UCSD-AML1 (cell line): Measurements from ENCODE around the gene PEX10.

Experiments used
- DNase-seq: peaks from one replicate; lab custom pipeline; 2025; ENCODE audit not compliant: unreplicated experiment; lab: John Stamatoyannopoulos, UW

The PEX10 gene

GRCh38 chr1:2376261-2376741 lies 36.1 kb downstream of the PEX10 start:
- no peak for DNase-seq

DNA sequence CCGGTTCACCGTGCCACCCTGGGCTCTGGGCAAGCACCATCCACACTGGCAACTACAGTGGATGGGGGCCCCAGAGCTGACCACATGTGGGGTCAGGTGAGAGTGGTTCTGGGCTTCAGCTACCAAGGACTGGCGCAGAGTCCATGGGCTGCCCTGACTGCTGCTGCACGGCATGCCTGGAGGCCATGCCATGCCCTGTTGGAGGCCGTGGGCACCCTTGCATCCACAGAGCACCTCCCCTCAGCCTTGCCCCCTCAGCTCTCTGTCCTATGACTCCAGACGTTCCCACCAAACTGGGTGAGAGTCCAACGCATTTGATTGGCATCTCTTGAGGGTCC lies 36.5 kb downstream of the PEX10 start:
- no peak for DNase-seq

DNA sequence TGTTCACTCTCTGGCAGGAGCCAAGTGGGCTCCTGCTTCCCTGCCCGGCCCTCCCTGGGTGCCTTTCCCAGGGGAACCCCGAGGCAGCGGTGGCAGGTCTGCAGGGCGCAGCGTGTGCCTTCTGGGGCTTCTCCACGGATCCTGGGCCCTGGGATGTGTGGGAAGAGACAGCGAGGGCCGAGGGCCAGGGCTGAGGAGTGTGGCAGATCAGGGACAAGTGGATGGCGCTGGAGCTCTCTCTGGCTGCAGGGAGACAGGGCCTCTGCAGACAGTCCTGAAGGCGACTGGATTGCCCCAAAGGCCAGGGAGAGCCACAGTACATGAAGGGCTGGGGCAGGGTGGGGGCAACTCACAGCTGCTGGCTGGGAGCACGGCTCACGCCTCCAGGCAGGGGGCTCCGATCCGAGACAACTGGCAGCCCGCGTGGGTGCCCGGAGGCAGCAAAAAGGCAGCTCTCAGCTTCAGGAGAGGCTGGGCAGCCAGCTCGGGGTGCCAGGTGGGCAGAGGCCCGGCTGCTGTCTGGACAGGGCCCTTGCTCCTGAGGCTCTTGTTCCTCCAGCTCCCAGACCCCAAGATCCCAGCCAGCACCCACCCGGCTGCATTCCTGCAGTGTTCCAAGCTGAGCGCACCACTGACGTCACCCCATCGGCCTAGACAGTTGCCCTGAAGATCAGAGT lies 37.0 kb downstream of the PEX10 start:
- no peak for DNase-seq

DNA sequence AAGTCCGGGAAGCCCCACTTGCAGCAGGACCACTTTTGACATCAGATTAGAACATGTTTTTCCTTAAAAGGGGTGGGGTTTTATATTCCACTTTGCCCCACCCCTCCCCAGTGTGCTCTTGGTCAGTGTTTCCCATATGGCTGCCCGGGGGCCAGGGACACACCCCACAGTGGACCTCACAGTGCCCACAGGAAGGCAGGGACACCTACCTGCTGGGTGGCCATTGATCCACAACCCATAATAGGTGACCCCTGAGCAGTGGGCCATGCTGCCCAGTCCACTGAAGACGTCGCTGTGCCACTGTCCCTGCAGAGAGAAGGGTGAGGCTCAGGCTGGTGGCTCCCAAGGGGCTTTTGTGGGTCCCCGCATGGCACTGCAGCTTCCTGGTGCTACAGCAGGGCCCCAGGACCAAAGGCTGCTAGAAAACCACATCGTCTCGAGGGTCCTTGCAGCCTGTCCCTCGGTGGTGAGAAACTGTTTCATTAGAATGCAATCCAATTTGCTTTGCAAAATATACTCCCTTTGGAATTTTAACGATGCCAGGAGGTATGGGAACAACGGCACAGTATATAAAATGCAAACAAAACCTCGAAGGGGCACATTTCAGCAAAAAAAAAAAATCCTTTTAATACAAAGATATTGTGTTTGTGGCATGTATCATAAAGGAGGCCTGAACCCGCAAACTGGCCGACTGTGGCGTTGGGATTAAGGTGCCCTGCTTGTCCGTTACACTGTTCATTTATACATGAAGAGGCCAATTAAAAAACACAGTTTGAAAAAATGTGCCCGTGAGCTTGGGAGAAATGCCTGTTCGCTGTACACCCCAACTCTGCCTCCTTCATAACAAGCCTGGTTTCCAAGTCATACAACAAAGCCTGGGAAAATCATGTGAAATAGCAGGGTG lies 37.9 kb downstream of the PEX10 start:
- no peak for DNase-seq

DNA sequence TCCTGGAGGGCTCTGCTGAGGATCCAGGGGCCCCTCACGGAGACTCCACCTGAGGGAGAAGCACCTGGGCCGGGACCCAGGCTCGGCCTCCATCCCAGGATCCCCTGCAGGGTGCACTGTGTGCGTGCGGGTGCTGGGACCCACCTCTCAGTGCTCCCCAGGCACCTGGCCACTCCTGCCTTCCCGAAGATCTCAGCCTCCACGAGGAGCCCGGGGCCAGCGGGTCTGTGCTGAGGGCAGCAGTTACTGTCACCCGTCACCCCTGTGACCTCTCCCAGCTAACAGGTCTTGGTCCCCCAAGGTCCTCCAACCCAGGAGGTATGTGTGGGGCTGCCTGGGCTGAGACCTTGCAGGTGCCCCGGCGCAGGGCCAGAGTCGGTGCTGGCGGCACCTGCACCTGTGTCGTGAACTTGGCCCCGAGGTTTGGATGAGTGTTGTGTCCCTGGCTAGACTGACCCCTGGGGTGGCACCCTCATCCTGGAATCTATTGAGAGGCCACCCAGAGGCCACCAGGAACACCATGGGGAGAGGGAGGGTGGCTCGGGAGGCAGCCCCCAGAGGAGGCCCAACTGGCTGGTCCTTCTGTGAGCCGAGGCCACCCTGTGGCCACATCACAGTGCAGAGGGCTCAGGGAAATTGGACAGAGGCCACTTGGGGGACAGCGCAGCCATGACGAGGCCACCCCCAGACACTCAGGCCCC lies 38.7 kb downstream of the PEX10 start:
- DNase-seq = no peak

- DNase-seq = no peak
These were observed 39.5 kb downstream of the PEX10 start for GRCh38 chr1:2372551-2373490.

DNA sequence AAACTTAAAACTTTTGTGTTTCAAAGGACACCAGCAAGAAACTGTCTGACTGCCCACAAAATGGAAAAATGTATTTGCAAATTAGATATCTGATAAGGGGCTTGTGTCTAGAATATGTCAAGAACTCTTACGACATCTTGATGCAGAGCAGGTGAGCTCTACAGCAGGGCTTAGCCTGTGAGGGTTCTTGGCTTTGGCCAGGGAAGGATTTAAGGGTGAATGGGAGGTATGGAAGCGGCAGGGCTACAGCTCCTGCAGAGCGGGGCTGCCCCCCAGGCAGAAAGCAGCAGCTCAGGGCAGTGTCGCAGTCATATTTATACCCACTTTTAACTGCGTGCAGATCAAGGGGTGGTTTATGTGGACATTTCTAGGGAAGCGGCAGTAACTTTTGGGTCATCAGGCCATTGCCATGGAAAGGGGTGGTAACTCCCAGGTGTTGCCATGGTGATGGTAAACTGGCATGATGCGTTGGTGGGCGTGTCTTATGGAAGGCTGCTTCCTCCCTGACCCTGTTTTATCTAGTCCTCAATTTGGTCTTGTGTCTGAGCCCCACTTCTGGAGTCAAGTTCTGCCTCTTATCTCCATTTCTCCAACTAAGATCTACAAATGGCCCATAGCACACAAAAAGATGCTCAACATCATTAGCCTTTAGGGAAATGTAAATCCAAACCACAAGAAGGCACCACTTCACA lies 44.2 kb downstream of the PEX10 start:
- DNase-seq = no peak

DNA sequence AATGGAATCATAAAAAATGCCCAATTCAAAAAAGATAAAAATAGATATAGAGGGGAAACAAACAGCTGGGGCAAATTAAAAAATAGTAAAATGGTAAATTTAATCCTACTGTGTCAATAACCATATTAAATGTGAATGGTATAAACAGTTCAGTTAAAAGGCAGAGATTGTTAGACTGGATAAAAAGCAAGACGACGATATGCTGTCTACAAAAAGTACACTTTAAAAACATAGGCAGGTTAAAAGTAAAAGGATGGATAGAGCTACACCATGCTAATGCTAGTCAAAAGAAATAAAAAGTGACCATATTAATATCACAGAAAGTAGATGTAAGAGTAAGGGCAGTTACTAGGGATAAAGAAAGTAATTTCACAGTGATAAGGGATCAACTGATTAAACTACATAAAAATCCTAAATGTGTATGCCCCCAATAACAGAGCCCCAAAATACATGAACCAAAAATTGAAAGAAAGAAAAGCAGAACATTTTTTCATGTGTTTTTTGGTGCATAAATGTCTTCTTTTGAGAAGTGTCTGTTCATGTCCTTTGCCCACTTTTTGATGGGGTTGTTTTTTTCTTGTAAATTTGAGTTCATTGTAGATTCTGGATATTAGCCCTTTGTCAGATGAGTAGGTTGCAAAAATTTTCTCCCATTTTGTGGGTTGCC lies 48.4 kb downstream of the PEX10 start:
- no peak for DNase-seq

GRCh38 chr1:2360588-2361364 lies 51.6 kb downstream of the PEX10 start:
- DNase-seq = no peak

GRCh38 chr1:2358651-2359640 lies 53.4 kb downstream of the PEX10 start:
- DNase-seq = no peak

GRCh38 chr1:2358072-2358471 lies 54.3 kb downstream of the PEX10 start:
- DNase-seq = no peak

DNA sequence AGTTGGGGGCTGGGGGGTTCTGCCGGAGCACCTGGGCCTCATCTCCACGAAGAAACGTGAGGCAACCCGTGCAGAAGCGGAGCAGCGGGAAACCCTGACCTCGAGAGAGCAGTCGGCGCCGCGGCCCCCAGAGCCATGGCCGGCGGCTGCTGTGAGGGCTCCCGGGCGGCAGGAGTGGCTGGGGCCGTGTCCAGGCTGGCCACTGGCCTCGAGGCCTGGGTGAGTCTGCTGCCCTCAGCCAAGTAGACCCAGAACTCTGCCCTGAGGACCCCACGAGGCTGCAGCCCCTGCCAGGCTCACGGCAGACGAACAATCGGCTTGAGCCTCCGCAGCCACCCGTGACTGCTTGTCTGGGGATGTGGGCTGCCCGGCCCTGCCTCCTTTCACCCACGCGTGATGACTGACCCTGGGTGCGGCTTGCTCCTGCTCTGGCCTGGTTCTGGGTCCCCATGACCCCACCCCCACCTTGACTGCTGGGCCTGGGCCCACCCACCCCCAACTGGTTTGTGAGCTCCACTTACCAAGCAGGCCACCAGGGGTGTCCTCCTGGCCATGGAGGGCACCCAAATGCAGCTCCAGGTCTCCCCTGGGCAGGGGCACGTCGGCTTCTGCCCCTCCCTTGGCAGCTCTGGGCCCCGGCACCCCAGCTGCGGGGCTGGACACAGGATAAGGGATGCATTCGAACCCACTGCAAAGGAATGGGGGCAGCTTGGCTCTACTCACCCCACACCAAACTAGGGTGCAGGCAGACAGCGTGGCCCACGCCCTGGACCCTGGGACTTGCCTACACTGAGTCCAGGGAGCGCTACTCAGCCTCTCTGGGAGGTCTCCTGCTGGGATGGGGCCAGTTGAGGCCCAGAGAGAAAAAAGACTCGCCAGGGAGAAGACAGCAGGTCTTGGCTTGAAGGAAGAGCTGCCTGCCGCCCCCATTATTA lies 55.2 kb downstream of the PEX10 start:
- DNase-seq = no peak

DNA sequence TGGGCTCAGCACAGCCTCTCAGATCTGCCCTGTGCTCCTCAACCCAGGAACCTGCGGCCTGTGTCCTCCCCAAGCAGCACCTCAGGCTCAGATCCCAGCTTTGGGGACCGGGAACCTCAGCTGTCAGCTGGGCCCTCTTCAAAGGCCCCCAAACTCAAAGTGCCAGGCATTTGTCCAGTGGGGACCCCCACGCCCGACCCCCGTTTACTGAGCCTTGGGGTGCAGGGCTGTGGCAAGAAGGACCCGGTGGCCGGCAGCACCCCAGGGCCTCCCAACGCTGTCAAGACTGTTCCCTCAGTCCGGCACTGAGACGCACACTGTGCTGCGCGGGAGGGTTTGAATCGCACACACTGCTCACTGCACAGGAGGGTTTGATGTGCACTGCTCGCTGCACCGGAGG lies 56.0 kb downstream of the PEX10 start:
- no peak for DNase-seq

DNA sequence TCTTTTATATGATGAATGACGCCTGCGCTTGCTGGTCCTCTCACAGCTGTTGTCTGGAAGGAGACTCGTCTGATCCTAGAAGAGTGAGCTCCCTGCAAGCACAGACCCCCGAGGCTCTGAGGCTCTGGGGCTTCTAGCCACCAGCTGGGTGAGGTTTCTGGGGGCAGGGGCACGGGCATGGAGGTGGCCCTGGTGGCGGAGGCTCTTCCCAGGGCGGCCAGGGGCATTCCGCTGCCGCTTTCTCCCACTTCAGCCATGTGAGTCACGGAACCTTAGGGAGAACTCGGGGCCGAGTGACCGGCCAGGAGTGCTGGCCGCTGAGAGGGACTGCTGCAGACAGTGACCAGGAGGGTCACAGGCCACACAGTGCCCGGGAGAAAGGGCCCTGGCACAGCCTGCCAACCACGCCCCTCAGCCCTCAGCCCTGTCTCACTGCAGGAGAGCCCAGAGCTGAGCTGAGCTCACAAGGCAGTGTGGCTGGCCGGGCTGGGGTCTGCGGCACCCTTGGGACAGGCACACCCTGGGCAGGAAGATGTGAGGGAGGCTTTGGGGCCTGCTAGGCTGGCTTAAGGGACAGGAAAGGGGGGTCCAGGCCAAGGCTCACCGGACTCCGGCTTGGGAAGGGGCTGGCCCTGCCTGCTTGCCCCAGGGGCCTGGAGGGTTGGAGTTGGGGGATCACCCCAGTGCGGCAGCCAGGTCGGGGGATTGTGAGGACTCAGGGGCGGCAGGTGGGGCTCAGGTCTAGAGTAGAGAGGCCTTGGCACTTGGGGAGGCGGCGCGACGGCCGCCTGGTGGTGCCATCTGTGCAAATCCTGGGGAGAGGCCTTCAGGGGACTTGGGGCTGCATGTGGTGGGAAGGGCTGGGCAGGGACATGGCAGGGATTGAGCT lies 56.7 kb downstream of the PEX10 start:
- DNase-seq = no peak

DNA sequence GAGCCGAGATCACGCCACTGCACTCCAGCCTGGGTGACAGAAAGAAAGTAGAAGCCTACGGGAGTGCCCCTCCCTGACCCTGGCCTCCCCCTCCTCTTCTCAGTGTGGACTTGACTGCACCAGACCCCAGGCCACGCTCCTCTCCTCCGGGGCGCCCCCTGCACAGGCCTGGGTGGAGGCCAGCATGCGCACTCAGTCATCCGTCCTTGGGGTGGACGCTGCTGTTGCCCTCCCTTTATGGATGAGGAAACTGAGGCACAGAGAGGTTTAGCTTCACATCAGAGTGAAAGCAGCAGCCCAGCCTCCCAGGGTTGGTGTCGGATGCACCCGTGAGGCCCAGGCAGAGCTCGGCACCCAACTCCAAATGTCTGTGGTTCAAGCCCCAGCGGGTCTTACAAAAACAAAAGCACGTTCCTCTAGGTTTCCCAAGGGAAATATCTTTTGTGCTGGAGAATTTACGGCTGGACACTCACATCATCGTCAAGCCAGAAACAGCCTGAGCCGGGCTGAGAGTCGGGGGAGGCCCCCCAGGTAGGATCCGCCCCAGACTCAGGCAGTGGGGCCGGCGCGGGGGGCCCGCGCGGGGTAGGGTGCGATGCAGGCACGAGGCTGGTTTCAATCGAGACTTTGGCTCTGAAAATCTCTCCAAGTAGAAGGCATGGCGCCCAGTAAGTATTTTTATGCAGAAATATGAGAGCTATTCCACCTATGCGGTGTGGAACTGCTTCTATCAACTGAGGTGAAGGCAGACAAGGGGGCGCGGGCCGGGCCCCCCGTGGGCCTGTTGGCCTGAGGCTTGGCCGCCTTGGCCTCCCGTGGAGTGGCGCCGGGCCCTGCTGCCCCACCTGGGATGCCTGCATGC lies 57.6 kb downstream of the PEX10 start:
- no peak for DNase-seq
